DOHH2 (cell line): ENCODE measurements around the gene MAPK7.

Source experiments
- H3F3A ChIP-seq: fragments of 200-600 bp; sonication (generic), shearing (Covaris generic); 2 replicates; pipeline ENCODE4 v1.6.0; 2016; ENCODE audit warnings: antibody characterized with exemption, mild to moderate bottlenecking; ENCODE audit not compliant: control insufficient read depth, insufficient read depth
- H3K27ac ChIP-seq: fragments of 200-600 bp; sonication (generic); 2 replicates; pipeline ENCODE4 v1.5.1; 2014; ENCODE audit warnings: low read depth, mild to moderate bottlenecking, low read length, moderate library complexity
- H3K27me3 ChIP-seq: fragments of 200-600 bp; sonication (generic); 2 replicates; pipeline ENCODE4 v1.6.1; 2014; ENCODE audit warnings: mild to moderate bottlenecking, low read length, mixed read lengths; ENCODE audit not compliant: control insufficient read depth
- H3K36me3 ChIP-seq: fragments of 200-600 bp; sonication (generic); 2 replicates; pipeline ENCODE4 v1.6.1; 2014; ENCODE audit warnings: mild to moderate bottlenecking, low read length, moderate library complexity, mixed read lengths; ENCODE audit not compliant: control insufficient read depth
- H3K4me1 ChIP-seq: fragments of 200-600 bp; sonication (generic); 2 replicates; pipeline ENCODE4 v1.6.1; 2014; ENCODE audit warnings: mild to moderate bottlenecking, low read length, mixed read lengths; ENCODE audit not compliant: control insufficient read depth
- H3K4me2 ChIP-seq: fragments of 200-600 bp; sonication (generic); 2 replicates; pipeline ENCODE4 v1.6.0; 2014; ENCODE audit warnings: mild to moderate bottlenecking, low read length, moderate library complexity
- H3K4me3 ChIP-seq: fragments of 200-600 bp; sonication (generic); 2 replicates; pipeline ENCODE4 v1.5.1; 2014; ENCODE audit warnings: mild to moderate bottlenecking, low read length, mixed read lengths
- H3K79me2 ChIP-seq: fragments of 200-600 bp; sonication (generic); 2 replicates; pipeline ENCODE4 v1.6.1; 2014; ENCODE audit warnings: mild to moderate bottlenecking, low read length, mixed read lengths; ENCODE audit not compliant: control insufficient read depth
- H3K9me2 ChIP-seq: fragments of 200-600 bp; sonication (generic); replicated peaks from 2 replicates; pipeline ENCODE4 v1.6.1; 2014; ENCODE audit warnings: mild to moderate bottlenecking, low read length, mixed read lengths; ENCODE audit not compliant: control insufficient read depth
- H3K9me3 ChIP-seq: fragments of 200-600 bp; sonication (generic); 2 replicates; pipeline ENCODE4 v1.6.1; 2014; ENCODE audit warnings: antibody characterized with exemption, low read length, mixed read lengths; ENCODE audit not compliant: control insufficient read depth, insufficient read depth
- H4K20me1 ChIP-seq: fragments of 200-600 bp; sonication (generic); 2 replicates; pipeline ENCODE4 v1.6.0; 2014; ENCODE audit warnings: low read depth, mild to moderate bottlenecking, antibody characterized with exemption, low read length, moderate library complexity; ENCODE audit not compliant: control insufficient read depth, insufficient read depth
- CTCF ChIP-seq: fragments of 200-600 bp; sonication (generic); IDR thresholded peaks from one replicate; pipeline ENCODE4 v1.5.1; 2014; ENCODE audit warnings: antibody characterized with exemption, mild to moderate bottlenecking, low read depth, low read length; ENCODE audit not compliant: poor library complexity, severe bottlenecking
- EZH2phosphoT487 ChIP-seq: fragments of 200-600 bp; sonication (generic); IDR thresholded peaks from 2 replicates; pipeline ENCODE4 v1.6.1; 2017; ENCODE audit warnings: borderline replicate concordance, mild to moderate bottlenecking, antibody characterized with exemption, low read length, moderate library complexity, mixed read lengths

MAPK7 gene

GRCh38 chr17:19333132-19333440 is 45.2 kb upstream of the MAPK7 start:
- H3K4me2 ChIP-seq: no peak overlapping the region

GRCh38 chr17:19333736-19334290 is 44.5 kb upstream of the MAPK7 start:
- peaks cover 4% of the 10 kb centered on the region; the same call in 1 of the 2 replicates for H4K20me1 ChIP-seq
- no peaks in the 10 kb centered on the region for H3K9me2 ChIP-seq
- peaks cover 9% of the 10 kb centered on the region; the same call in 1 of the 2 replicates for H3K27me3 ChIP-seq
- no peaks in the 10 kb centered on the region for H3K36me3 ChIP-seq
- no peak overlapping the region for H3K27ac ChIP-seq
- TF ChIP-seq EZH2phosphoT487 (no peak), CTCF (no peak)
- no peaks in the 10 kb centered on the region for H3K79me2 ChIP-seq
- H3K4me3 ChIP-seq: no peak overlapping the region
- H3K4me2 ChIP-seq: no peak overlapping the region
- H3K4me1 ChIP-seq: no peaks in the 10 kb centered on the region
- H3K9me3 ChIP-seq: no peaks in the 10 kb centered on the region
- H3F3A ChIP-seq: no peaks in the 10 kb centered on the region

More at GRCh38 chr17:19333132-19333440, 45.2 kb upstream of the MAPK7 start:
- Histone ChIP-seq H3K9me3 (no peaks in the 10 kb centered on the region), H3K36me3 (no peaks in the 10 kb centered on the region), H3K4me3 (no peak overlapping the region), H3K9me2 (no peaks in the 10 kb centered on the region), H3K79me2 (no peaks in the 10 kb centered on the region), H4K20me1 (no peaks in the 10 kb centered on the region), H3K27me3 (peaks cover 6% of the 10 kb centered on the region), H3K27ac (no peak overlapping the region), H3F3A (no peaks in the 10 kb centered on the region), H3K4me1 (no peaks in the 10 kb centered on the region)
- TF ChIP-seq CTCF (no peak), EZH2phosphoT487 (no peak)

GRCh38 chr17:19334331-19334730 is 44.0 kb upstream of the MAPK7 start:
- H3K27ac ChIP-seq: no peak overlapping the region

More at GRCh38 chr17:19334331-19334730, 44.0 kb upstream of the MAPK7 start:
- no peak overlapping the region for H3K4me2 ChIP-seq
- H3K4me3 ChIP-seq: no peak overlapping the region
- TF ChIP-seq CTCF (no peak), EZH2phosphoT487 (no peak)
- H4K20me1 ChIP-seq: peaks cover 4% of the 10 kb centered on the region; the same call in 1 of the 2 replicates
- H3K9me2 ChIP-seq: no peaks in the 10 kb centered on the region
- no peaks in the 10 kb centered on the region for H3K79me2 ChIP-seq
- H3K36me3 ChIP-seq: no peaks in the 10 kb centered on the region
- no peaks in the 10 kb centered on the region for H3K4me1 ChIP-seq
- H3K9me3 ChIP-seq: no peaks in the 10 kb centered on the region
- no peaks in the 10 kb centered on the region for H3F3A ChIP-seq
- peaks cover 9% of the 10 kb centered on the region; the same call in 1 of the 2 replicates for H3K27me3 ChIP-seq
